Endodermal cell (in vitro differentiated cells): ENCODE data around the gene EIF2AK2. TPM values are rescaled to one million over a fixed set of nuclear protein-coding genes. Genes with fewer than 3 reads are reported as not detected.

Experiments used
- DNase-seq: peaks from one replicate; pipeline ENCODE4 v3.0.0-alpha.2; 2017
- H3K27ac ChIP-seq: 2 replicates; pipeline ENCODE4 v1.5.1; 2013; ENCODE audit warnings: mild to moderate bottlenecking, low read depth, low read length, moderate library complexity
- H3K27me3 ChIP-seq: 2 replicates; pipeline ENCODE4 v1.6.1; 2013; ENCODE audit warnings: mild to moderate bottlenecking, low read length, moderate library complexity; ENCODE audit not compliant: insufficient read depth, control insufficient read depth, poor library complexity, severe bottlenecking
- H3K36me3 ChIP-seq: 2 replicates; pipeline ENCODE4 v1.7.0; 2013; ENCODE audit warnings: mild to moderate bottlenecking, low read length, moderate library complexity; ENCODE audit not compliant: control insufficient read depth, insufficient read depth
- H3K4me1 ChIP-seq: one replicate; pipeline ENCODE4 v1.7.0; 2013; ENCODE audit warnings: low read length; ENCODE audit not compliant: control insufficient read depth, insufficient read depth
- H3K4me3 ChIP-seq: 2 replicates; pipeline ENCODE4 v1.5.1; 2013; ENCODE audit warnings: mild to moderate bottlenecking, low read length, moderate library complexity
- H3K9ac ChIP-seq: 2 replicates; pipeline ENCODE4 v1.6.1; 2013; ENCODE audit warnings: mild to moderate bottlenecking, low read length, moderate library complexity; ENCODE audit not compliant: poor library complexity, severe bottlenecking; ENCODE audit errors: extremely low read depth
- H3K9me3 ChIP-seq: 2 replicates; pipeline ENCODE4 v1.6.1; 2013; ENCODE audit warnings: mild to moderate bottlenecking, low read length, moderate library complexity; ENCODE audit not compliant: control insufficient read depth
- H3K27ac Mint-ChIP-seq: 2 replicates; pipeline ENCODE4 v1.8.0; 2020; ENCODE audit warnings: mixed read lengths
- H3K27me3 Mint-ChIP-seq: 2 replicates; pipeline ENCODE4 v1.8.0; 2021; ENCODE audit warnings: mild to moderate bottlenecking, mixed read lengths; ENCODE audit not compliant: insufficient read depth
- H3K36me3 Mint-ChIP-seq: 2 replicates; pipeline ENCODE4 v1.8.0; 2020; ENCODE audit warnings: low read depth, mixed read lengths
- H3K4me1 Mint-ChIP-seq: 2 replicates; pipeline ENCODE4 v1.8.0; 2020; ENCODE audit warnings: mixed read lengths
- H3K4me3 Mint-ChIP-seq: 2 replicates; pipeline ENCODE4 v1.8.0; 2020; ENCODE audit warnings: mild to moderate bottlenecking, moderate library complexity, mixed read lengths
- H3K9me3 Mint-ChIP-seq: 2 replicates; pipeline ENCODE4 v1.8.0; 2020; ENCODE audit warnings: mild to moderate bottlenecking, mixed read lengths
- CTCF ChIP-seq: fragments of 200-600 bp; sonication (generic); conservative IDR thresholded peaks from 2 replicates; pipeline ENCODE4 v1.5.0; 2021; ENCODE audit warnings: antibody characterized with exemption, mild to moderate bottlenecking
- WGBS, 2 experiments: methylation state at CpG; one replicate each; pipeline versions ENCODE4 v1.1.5 to v1.1.7; 2013; ENCODE audit warnings: missing lambda C conversion rate in 2 of 2, mixed read lengths in 1 of 2; ENCODE audit not compliant: insufficient coverage in 1 of 2, insufficient read length in 1 of 2; 5-methylcytosine and 5-hydroxymethylcytosine counted together
- total RNA-seq, 2 donors: library from RNA; stranded (reverse); fragmentation: NEBNext Ultra II Directional in 1 of 2; extraction: Animal tissue kit (Norgen Biotek cat#: 25700) in 1 of 2; gene quantifications; 2 replicates in 1 of 2; 3 replicates in 1 of 2; pipeline ENCODE4 v1.2.1, GENCODE V29; 2021

The EIF2AK2 gene
- total RNA-seq, 2 donors from 2014 or later = 35.4 to 41.2 TPM

- Mint-ChIP-seq H3K36me3 (no peaks in the 10 kb centered on the region), H3K4me3 (no peak overlapping the region), H3K27ac (no peak overlapping the region), H3K4me1 (no peaks in the 10 kb centered on the region), H3K9me3 (no peaks in the 10 kb centered on the region), H3K27me3 (no peaks in the 10 kb centered on the region)
- 95 to 100% methylated on average over 1 of the region's 1 CpG for WGBS, 2 experiments
- DNase-seq = no peak
- H3K4me3 ChIP-seq = no peak overlapping the region
- H3K4me1 ChIP-seq = no peaks in the 10 kb centered on the region
- TF ChIP-seq CTCF = no peak
- H3K27me3 ChIP-seq = no peaks in the 10 kb centered on the region
- no peak overlapping the region for H3K9ac ChIP-seq
- H3K36me3 ChIP-seq = no peaks in the 10 kb centered on the region
- no peak overlapping the region for H3K27ac ChIP-seq
- no peaks in the 10 kb centered on the region for H3K9me3 ChIP-seq
These were observed 17.0 kb upstream of the EIF2AK2 start for GRCh38 chr2:37173741-37174140.

GRCh38 chr2:37171624-37171950 lies 14.8 kb upstream of the EIF2AK2 start:
- H3K9ac ChIP-seq = no peak overlapping the region
- H3K4me1 ChIP-seq = no peaks in the 10 kb centered on the region
- Mint-ChIP-seq H3K27ac (no peak overlapping the region), H3K4me3 (no peak overlapping the region), H3K4me1 (no peaks in the 10 kb centered on the region), H3K27me3 (no peaks in the 10 kb centered on the region), H3K36me3 (no peaks in the 10 kb centered on the region), H3K9me3 (peaks cover 3% of the 10 kb centered on the region)
- no peaks in the 10 kb centered on the region for H3K36me3 ChIP-seq
- TF ChIP-seq CTCF = no peak
- no peaks in the 10 kb centered on the region for H3K27me3 ChIP-seq
- H3K4me3 ChIP-seq = no peak overlapping the region
- H3K27ac ChIP-seq = no peak overlapping the region
- H3K9me3 ChIP-seq = no peaks in the 10 kb centered on the region
- no peak for DNase-seq

GRCh38 chr2:37168217-37168981 lies 11.6 kb upstream of the EIF2AK2 start:
- Mint-ChIP-seq H3K36me3 (no peaks in the 10 kb centered on the region), H3K27me3 (no peaks in the 10 kb centered on the region), H3K27ac (no peak overlapping the region), H3K9me3 (peaks cover 29% of the 10 kb centered on the region), H3K4me3 (no peak overlapping the region), H3K4me1 (no peaks in the 10 kb centered on the region)
- peak; percentile 94 for TF ChIP-seq CTCF
- no peaks in the 10 kb centered on the region for H3K4me1 ChIP-seq
- no peak overlapping the region for H3K27ac ChIP-seq
- 56 to 76% methylated on average over 12 to 17 of the region's 17 CpGs for WGBS, 2 experiments
- no peaks in the 10 kb centered on the region for H3K36me3 ChIP-seq
- DNase-seq = peak; percentile 65
- H3K9me3 ChIP-seq = peaks cover 22% of the 10 kb centered on the region
- H3K9ac ChIP-seq = no peak overlapping the region
- no peak overlapping the region for H3K4me3 ChIP-seq
- H3K27me3 ChIP-seq = no peaks in the 10 kb centered on the region
